NCI-H2107 (cell line): Measurements from ENCODE around the gene RABGAP1L.
"Not testable (repeated sequence)": the region's sequence is repeated elsewhere in the genome, so short reads cannot be mapped to it uniquely, and the experiment has no call there.

Experiments
- DNase-seq: peaks from one replicate; lab custom pipeline; 2025; lab: John Stamatoyannopoulos, UW

Gene RABGAP1L

GRCh38 chr1:174874331-174875053, 715.2 kb downstream of the RABGAP1L start:
- DNase-seq: peak; percentile 22

- peak; percentile 87 for DNase-seq
These were observed 716.0 kb downstream of the RABGAP1L start for GRCh38 chr1:174875306-174875705.

- DNase-seq: peak; percentile 59
These were observed 717.9 kb downstream of the RABGAP1L start for GRCh38 chr1:174877208-174877673.

- no peak for DNase-seq
These were observed 720.9 kb downstream of the RABGAP1L start for GRCh38 chr1:174880171-174880570.

DNA sequence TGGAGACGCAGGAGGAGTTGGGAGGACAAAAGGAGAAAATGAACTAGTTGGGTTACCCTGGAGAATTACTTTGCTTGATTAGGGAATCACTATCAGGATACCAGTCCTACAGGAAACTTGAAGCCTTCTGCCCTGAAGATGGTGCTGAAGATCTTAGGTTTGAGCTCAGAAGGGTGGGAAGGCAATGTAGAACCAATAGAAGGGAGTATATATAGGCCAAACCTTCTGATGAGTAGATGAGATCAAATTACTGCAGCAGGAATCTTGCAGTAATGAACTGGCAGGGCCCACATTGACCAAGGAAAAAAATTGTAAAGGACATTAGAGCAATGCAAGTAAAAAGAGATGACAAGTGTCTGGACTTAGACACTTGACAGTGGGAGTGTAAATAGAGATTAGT, 724.1 kb downstream of the RABGAP1L start:
- DNase-seq: no peak

DNA sequence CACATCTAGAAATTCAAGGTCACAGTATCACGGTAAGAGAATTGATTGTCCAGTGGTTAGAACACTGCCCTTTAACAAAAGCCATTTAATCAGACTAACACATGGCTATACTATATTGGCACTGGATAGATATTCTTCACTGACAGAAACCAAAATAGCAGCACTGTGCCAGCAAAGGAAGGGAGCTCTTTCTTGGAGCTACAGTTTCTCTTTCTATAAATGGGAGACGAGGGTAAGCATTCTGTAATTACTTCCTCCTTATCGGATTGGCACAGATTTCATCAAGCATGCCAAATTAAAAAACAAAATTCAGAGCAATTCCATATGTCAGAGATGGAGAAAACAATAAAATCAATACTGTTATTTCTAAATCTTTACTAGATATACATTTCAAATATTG, 724.7 kb downstream of the RABGAP1L start:
- DNase-seq: no peak

DNA sequence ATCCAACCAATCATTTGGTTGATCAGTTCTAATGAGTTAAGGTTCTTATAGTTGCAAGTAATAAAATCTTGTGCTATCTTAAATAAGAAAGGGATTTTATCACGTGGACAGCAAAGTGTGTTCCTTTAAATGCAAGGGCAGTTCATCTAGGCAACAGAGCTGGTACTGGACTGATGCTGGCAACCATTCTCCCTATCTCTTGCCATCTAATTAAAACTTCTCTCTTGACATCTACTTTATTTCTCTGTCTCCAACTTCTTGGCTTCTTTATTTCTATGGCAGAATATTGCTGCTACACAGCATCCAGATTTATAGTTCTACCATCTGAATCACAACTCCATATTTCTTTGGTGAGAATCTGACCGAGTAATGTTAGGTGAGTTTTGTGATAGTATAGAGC, 725.2 kb downstream of the RABGAP1L start:
- no peak for DNase-seq

- no peak for DNase-seq
These were observed 730.7 kb downstream of the RABGAP1L start for GRCh38 chr1:174890024-174890423.

DNA sequence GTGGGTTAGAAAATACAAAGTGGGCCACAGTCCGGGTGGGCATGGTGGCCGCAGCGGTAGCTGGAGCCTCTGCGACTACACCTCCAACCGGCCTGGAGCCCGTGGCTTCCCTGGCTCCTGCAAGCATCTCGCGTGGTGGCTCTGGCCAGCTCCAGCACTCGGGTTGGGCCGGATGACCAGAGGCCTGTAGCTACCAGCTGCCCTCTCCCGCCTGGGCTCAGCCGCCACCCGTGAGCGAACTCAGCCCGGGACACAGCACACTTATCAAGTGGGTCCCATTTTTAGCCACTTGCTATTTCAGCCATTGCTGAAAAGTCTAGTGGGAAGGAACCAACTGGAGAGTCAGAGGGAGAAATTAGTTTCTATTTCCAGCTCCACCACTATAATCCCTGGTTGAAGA, 732.7 kb downstream of the RABGAP1L start:
- DNase-seq: no peak

- no peak for DNase-seq
These were observed 734.9 kb downstream of the RABGAP1L start for GRCh38 chr1:174894117-174894762.

DNA sequence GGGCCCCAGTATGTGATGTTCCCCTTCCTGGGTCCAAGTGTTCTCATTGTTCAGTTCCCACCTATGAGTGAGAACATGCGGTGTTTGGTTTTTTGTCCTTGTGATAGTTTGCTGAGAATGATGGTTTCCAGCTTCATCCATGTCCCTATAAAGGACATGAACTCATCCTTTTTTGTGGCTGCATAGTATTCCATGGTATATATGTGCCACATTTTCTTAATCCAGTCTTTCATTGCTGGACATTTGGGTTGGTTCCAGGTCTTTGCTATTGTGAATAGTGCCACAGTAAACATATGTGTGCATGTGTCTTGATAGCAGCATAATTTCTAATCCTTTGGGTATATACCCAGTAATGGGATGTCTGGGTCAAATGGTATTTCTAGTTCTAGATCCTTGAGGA, 736.3 kb downstream of the RABGAP1L start:
- DNase-seq: not testable (repeated sequence)

DNA sequence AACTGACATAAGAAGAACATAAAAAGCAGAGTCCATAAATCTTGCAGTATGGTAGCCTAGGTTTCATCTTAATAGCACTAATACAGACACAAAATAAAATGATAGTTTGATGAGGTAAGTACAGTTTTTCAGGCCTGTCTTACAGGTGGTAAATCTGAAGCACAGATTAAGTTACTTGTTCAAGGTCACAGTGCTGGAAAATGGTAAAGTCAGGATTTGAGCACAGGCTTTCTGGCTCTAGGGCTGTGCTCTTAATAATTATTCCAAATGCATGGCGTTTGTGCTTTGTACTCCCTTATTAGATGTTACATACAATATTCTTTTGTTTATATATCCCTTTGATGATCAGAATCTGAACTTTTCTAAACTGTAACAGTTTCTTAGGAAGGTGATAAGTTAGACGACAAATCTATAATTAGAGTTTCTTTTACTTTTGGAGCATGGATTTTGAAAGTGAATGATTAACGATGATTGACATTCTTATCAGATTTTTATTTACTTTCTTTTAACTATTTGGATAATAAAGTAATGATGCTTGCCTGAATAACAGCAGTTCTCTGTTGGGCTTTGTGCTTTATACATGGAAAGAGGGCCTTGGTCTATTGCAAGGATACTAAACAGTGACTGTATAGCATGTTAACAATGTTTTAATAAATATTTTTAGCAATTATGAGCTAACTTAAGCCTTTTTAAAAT, 738.9 kb downstream of the RABGAP1L start:
- DNase-seq: no peak

GRCh38 chr1:174900317-174900716, 741.0 kb downstream of the RABGAP1L start:
- DNase-seq: no peak

- DNase-seq: no peak
These were observed 743.3 kb downstream of the RABGAP1L start for GRCh38 chr1:174902531-174903099.

- no peak for DNase-seq
These were observed 752.3 kb downstream of the RABGAP1L start for GRCh38 chr1:174911606-174912005.

DNA sequence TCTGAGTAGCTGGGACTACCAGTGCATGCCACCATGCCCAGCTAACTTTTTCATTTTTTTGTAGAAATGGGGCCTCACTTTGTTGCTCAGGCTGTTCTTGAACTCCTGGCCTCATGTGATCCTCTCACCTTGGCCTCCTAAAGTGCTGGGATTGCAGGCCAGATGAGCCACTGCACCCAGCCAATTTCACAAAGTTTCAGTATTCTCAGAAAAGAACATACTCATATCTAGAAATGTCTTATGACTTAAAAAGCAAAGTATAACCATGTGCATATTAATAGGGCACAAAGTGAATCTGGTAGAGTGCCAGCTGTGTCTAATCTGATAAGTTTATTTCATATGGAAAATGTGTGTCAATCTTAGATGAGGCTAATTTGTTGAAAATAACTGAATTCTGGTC, 752.9 kb downstream of the RABGAP1L start:
- no peak for DNase-seq

- no peak for DNase-seq
These were observed 754.0 kb downstream of the RABGAP1L start for GRCh38 chr1:174913225-174913903.

- no peak for DNase-seq
These were observed 755.7 kb downstream of the RABGAP1L start for GRCh38 chr1:174914991-174915390.

DNA sequence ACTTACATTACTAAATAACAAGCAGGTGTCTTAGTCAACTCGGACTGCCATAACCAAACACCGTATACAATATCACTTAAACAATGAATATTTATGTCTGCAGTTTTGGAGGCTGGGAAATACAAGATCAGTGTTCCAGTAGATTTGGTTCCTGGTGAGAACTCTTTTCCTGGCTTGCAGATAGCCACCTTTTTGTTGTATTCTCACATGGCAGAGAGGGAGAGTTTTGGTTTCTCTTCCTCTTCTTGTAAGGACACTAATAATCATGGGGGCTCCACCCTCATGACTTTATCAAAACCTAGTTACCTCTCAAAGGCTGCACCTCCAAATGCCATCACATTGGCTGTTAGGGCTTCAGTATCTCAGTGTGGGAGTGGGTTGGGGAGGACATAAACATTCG, 757.5 kb downstream of the RABGAP1L start:
- DNase-seq: no peak

DNA sequence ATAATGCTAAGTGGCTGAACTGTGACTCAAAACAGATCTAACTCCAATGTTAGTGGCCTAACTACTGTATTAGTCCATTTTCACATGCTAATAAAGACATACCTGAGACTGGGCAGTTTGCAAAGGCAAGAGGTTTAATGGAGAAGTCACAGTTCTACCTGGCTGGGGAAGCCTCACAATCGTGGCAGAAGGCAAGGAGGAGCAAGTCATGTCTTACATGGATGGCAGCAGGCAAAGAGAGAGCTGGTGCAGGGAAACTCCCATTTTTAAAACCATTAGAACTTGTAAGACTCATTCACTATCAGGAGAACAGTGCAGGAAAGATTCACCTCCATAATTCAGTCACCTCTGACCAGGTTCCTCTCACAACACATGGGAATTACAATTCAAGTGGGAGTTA, 760.8 kb downstream of the RABGAP1L start:
- DNase-seq: no peak

DNA sequence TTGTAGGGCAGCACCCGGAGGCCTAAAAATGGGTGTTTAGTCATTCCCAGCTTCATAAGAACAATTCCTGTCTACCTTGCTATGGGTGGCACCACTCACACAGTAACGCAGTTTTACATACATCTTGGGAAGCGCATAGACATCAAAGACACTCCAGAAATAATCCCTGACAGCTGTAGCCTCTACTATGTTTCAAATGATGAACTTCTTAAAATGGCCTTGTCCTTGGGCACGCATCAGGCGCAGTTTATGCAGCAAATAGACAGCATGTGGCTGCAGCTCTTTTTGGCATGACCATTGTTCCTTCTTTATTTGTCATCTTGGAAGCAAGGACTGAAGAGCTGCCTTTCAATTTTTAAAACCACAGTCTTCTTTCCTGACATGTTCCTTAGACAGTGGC, 762.8 kb downstream of the RABGAP1L start:
- DNase-seq: no peak

GRCh38 chr1:174923820-174924219, 764.5 kb downstream of the RABGAP1L start:
- no peak for DNase-seq
